ENCODE measurements around the gene EMC1. TPM values are rescaled to one million over a fixed set of nuclear protein-coding genes. Genes with fewer than 3 reads are reported as not detected.
"Not testable (repeated sequence)": the region's sequence is repeated elsewhere in the genome, so short reads cannot be mapped to it uniquely, and the experiment has no call there.

Gene EMC1
- total RNA-seq, result 10 to 100 TPM; 28.5 to 54.3 (median 40.9) TPM

GRCh38 chr1:19251305-19252196 is at the start of gene EMC1, which contains the start of gene MRTO4:
Gene EMC1 (minus strand): TSS chr1:19251524. CDS start chr1:19251509, 15 bp downstream.
Gene MRTO4 (plus strand): TSS chr1:19251805. CDS start chr1:19251836, 31 bp downstream.
- ATAC-seq (ENCODE audit: low FRiP score) (peak; percentile 93), DNase-seq (ENCODE audit: low spot score) (peak; percentile 74)
- TF ChIP-seq CTCF (IDR thresholded peaks at IDR 0.05), result no peak

GRCh38 chr1:19300211-19300610 is 48.9 kb upstream of the EMC1 start:
- no peak for DNase-seq (ENCODE audit: low spot score)
- no peak for TF ChIP-seq CTCF (IDR thresholded peaks at IDR 0.05)
- no peak for ATAC-seq (ENCODE audit: low FRiP score)

- ATAC-seq (ENCODE audit: low FRiP score), result no peak
- TF ChIP-seq CTCF (IDR thresholded peaks at IDR 0.05), result no peak
- DNase-seq (ENCODE audit: low spot score), result no peak
Observed at GRCh38 chr1:19294638-19295037, 43.3 kb upstream of the EMC1 start.

- DNase-seq (ENCODE audit: low spot score), result no peak
- no peak for ATAC-seq (ENCODE audit: low FRiP score)
Observed at GRCh38 chr1:19289244-19289643, 37.9 kb upstream of the EMC1 start.

GRCh38 chr1:19288324-19289241 is 37.3 kb upstream of the EMC1 start, which contains the start of gene AKR7A3:
Gene AKR7A3 (minus strand): TSS chr1:19288770. CDS start chr1:19288709, 61 bp downstream.
- ATAC-seq (ENCODE audit: low FRiP score), result peak; percentile 72
- not testable (repeated sequence) for DNase-seq (ENCODE audit: low spot score)

More at GRCh38 chr1:19289244-19289643, 37.9 kb upstream of the EMC1 start:
- TF ChIP-seq CTCF (IDR thresholded peaks at IDR 0.05), result no peak

- ATAC-seq (ENCODE audit: low FRiP score) (no peak), DNase-seq (ENCODE audit: low spot score) (no peak)
Observed at GRCh38 chr1:19287436-19288185, 36.3 kb upstream of the EMC1 start.

GRCh38 chr1:19285807-19286206 is 34.5 kb upstream of the EMC1 start:
- DNase-seq (ENCODE audit: low spot score); ATAC-seq (ENCODE audit: low FRiP score): not testable (repeated sequence)

More at GRCh38 chr1:19287436-19288185, 36.3 kb upstream of the EMC1 start:
- no peak for TF ChIP-seq CTCF (IDR thresholded peaks at IDR 0.05)

- ATAC-seq (ENCODE audit: low FRiP score); DNase-seq (ENCODE audit: low spot score): not testable (repeated sequence)
Observed at GRCh38 chr1:19285366-19285765, 34.0 kb upstream of the EMC1 start.
